22Rv1 (cell line): ENCODE results near the gene CRYM.

Experiments
- ZFX ChIP-seq: fragments of 450-650 bp; IDR thresholded peaks from 2 replicates; pipeline ENCODE4 v1.6.1; 2017; ENCODE audit warnings: antibody characterized with exemption, borderline replicate concordance
- TF ChIP-seq, protein P1 (sequence below): fragments of 450-650 bp; IDR thresholded peaks from 2 replicates; pipeline ENCODE4 v1.5.1; 2017; ENCODE audit warnings: mild to moderate bottlenecking

DNA sequence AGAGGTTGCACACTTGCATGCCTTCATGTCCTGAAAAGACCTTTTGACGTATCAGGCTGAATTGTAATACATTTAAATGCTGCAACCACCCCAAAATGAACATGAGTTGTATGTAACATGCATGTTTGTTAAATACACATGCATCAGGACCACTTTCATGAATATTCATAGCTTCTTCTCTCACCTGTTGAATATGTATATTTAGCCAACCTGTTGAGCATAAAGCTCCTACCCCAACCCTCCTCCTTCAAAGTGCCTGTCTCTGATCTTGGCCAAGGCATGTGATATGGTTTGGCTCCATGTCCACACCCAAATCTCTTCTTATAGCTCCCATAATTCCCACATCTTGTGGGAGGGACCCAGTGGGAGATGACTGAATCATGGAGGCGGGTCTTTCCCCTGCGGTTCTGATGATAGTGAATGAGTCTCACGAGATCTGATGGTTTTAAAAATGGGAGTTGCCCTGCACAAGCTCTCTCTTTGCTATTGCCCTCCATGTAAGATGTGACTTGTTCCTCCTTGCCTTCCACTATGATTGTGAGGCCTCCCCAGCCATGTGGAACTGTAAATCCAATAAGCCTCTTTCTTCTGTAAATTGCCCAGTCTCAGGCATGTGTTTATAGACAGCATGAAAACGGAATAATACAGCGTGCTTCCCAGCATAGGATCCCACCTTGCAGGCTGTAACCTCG is 3.8 kb upstream of the CRYM start:
- TF ChIP-seq, protein P1, sequence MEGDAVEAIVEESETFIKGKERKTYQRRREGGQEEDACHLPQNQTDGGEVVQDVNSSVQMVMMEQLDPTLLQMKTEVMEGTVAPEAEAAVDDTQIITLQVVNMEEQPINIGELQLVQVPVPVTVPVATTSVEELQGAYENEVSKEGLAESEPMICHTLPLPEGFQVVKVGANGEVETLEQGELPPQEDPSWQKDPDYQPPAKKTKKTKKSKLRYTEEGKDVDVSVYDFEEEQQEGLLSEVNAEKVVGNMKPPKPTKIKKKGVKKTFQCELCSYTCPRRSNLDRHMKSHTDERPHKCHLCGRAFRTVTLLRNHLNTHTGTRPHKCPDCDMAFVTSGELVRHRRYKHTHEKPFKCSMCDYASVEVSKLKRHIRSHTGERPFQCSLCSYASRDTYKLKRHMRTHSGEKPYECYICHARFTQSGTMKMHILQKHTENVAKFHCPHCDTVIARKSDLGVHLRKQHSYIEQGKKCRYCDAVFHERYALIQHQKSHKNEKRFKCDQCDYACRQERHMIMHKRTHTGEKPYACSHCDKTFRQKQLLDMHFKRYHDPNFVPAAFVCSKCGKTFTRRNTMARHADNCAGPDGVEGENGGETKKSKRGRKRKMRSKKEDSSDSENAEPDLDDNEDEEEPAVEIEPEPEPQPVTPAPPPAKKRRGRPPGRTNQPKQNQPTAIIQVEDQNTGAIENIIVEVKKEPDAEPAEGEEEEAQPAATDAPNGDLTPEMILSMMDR: no peak
- TF ChIP-seq ZFX: no peak
